Liver (tissue), 9 donors: ENCODE results near the gene GALNT10. TPM values are rescaled to one million over a fixed set of nuclear protein-coding genes. Genes with fewer than 3 reads are reported as not detected.

Experiments
- DNase-seq: peaks from one replicate; pipeline ENCODE4 v3.0.0-alpha.2; 2017; ENCODE audit warnings: low spot score
- H3K27ac ChIP-seq, 2 donors: one replicate each; pipeline ENCODE4 v1.7.0; 2013; ENCODE audit warnings: inconsistent platforms in 2 of 2, low read length in 2 of 2, control low read depth in 1 of 2, low read depth in 1 of 2, mild to moderate bottlenecking in 1 of 2
- H3K27me3 ChIP-seq, 4 donors: one replicate each; pipeline versions ENCODE4 v1.6.1 to v1.7.0; 2013; ENCODE audit warnings: low read length in 3 of 4, inconsistent platforms in 1 of 4, mild to moderate bottlenecking in 1 of 4, moderate library complexity in 1 of 4; ENCODE audit not compliant: control insufficient read depth in 4 of 4, insufficient read depth in 4 of 4
- H3K36me3 ChIP-seq, 4 donors: one replicate each; pipeline versions ENCODE4 v1.6.1 to v1.7.0; 2013; ENCODE audit warnings: low read length in 3 of 4, mild to moderate bottlenecking in 3 of 4, low read depth in 1 of 4, moderate library complexity in 1 of 4; ENCODE audit not compliant: control insufficient read depth in 4 of 4, insufficient read depth in 3 of 4
- H3K4me1 ChIP-seq, 4 donors: one replicate each; pipeline versions ENCODE4 v1.6.1 to v1.7.0; 2013; ENCODE audit warnings: low read length in 3 of 4, mild to moderate bottlenecking in 3 of 4, moderate library complexity in 1 of 4; ENCODE audit not compliant: control insufficient read depth in 4 of 4, insufficient read depth in 4 of 4
- H3K4me3 ChIP-seq, 3 donors: one replicate each; pipeline versions ENCODE4 v1.6.1 to v1.7.0; 2013; ENCODE audit warnings: low read length in 3 of 3, control low read depth in 1 of 3, low read depth in 1 of 3, mild to moderate bottlenecking in 1 of 3
- H3K9ac ChIP-seq, 2 donors: one replicate each; pipeline ENCODE4 v1.7.0; 2013; ENCODE audit warnings: low read length in 2 of 2, mild to moderate bottlenecking in 2 of 2, moderate library complexity in 2 of 2, control low read depth in 1 of 2, low read depth in 1 of 2
- H3K9me3 ChIP-seq, 4 donors: one replicate each; pipeline versions ENCODE4 v1.6.1 to v1.7.0; 2013; ENCODE audit warnings: low read length in 3 of 4; ENCODE audit not compliant: control insufficient read depth in 4 of 4
- ATF3 ChIP-seq: IDR thresholded peaks from 2 replicates; pipeline ENCODE4 v1.6.1; 2016; ENCODE audit warnings: antibody characterized with exemption
- CTCF ChIP-seq: fragments of 150-350 bp; IDR thresholded peaks from 2 replicates; pipeline ENCODE4 v1.5.1; 2017; ENCODE audit warnings: improper control_type of control experiment, low read depth, low read length; ENCODE audit not compliant: missing input control
- FOXA1 ChIP-seq: IDR thresholded peaks from 2 replicates; pipeline ENCODE4 v1.6.1; 2016; ENCODE audit warnings: antibody characterized with exemption
- GABPA ChIP-seq, 2 donors: IDR thresholded peaks in 1 of 2; conservative IDR thresholded peaks in 1 of 2; 2 replicates each; pipeline ENCODE4 v1.6.1; 2016; ENCODE audit warnings: antibody characterized with exemption in 2 of 2, mild to moderate bottlenecking in 1 of 2, moderate library complexity in 1 of 2
- HNF4A ChIP-seq, 2 donors: conservative IDR thresholded peaks; 2 replicates each; pipeline ENCODE4 v1.6.1; 2016; ENCODE audit warnings: antibody characterized with exemption in 2 of 2, mild to moderate bottlenecking in 2 of 2
- HNF4G ChIP-seq: IDR thresholded peaks from 2 replicates; pipeline ENCODE4 v1.6.1; 2016; ENCODE audit warnings: antibody characterized with exemption
- JUND ChIP-seq, 2 donors: IDR thresholded peaks; 2 replicates each; pipeline ENCODE4 v1.6.1; 2016; ENCODE audit warnings: antibody characterized with exemption in 2 of 2
- MAX ChIP-seq: IDR thresholded peaks from 2 replicates; pipeline ENCODE4 v1.6.1; 2016; ENCODE audit warnings: antibody characterized with exemption
- NR2F2 ChIP-seq: IDR thresholded peaks from 2 replicates; pipeline ENCODE4 v1.6.1; 2016; ENCODE audit warnings: antibody characterized with exemption
- RXRA ChIP-seq, 2 donors: IDR thresholded peaks; 2 replicates each; pipeline ENCODE4 v1.6.1; 2017 to 2018; ENCODE audit warnings: antibody characterized with exemption in 2 of 2, mild to moderate bottlenecking in 1 of 2
- TAF1 ChIP-seq: conservative IDR thresholded peaks from 2 replicates; pipeline ENCODE4 v1.6.1; 2016; ENCODE audit warnings: antibody characterized with exemption, mild to moderate bottlenecking
- YY1 ChIP-seq: IDR thresholded peaks from 2 replicates; pipeline ENCODE4 v1.6.1; 2016; ENCODE audit warnings: antibody characterized with exemption, mild to moderate bottlenecking
- ZBTB33 ChIP-seq: IDR thresholded peaks from 2 replicates; pipeline ENCODE4 v1.6.1; 2016; ENCODE audit warnings: antibody characterized with exemption
- WGBS: extraction: QIAGEN DNeasy Blood & Tissue Kit; methylation state at CpG from one replicate; pipeline ENCODE4 v1.1.7; 2013; 5-methylcytosine and 5-hydroxymethylcytosine counted together
- polyA plus RNA-seq, 2 donors: library from polyadenylated mRNA; stranded (reverse) in 1 of 2; unstranded in 1 of 2; fragments of 200-250 nt in 1 of 2; fragments of >200 nt in 1 of 2; fragmentation: Nextera tagmentation in 1 of 2; extraction: Ambion mirVana in 1 of 2; gene quantifications; one replicate each; pipeline versions ENCODE4 v1.2.1 to v1.2.3, GENCODE V29; 2013 to 2015
- total RNA-seq, 2 donors: library from RNA; depleted of rRNA; stranded (reverse); fragments of >200 nt; gene quantifications; one replicate each; pipeline ENCODE4 v1.2.3, GENCODE V29; 2014
- donor health status: healthy.
- donor health status: healthy.
- donor health status: healthy.
- donor health status: healthy.
- donor health status: healthy.

Gene GALNT10
- total and polyA plus RNA-seq, 4 donors: 1.1 to 17.8 (median 5.3) TPM

- WGBS: 93% methylated on average over 7 of the region's 7 CpGs
- Histone ChIP-seq H3K27me3 (no peaks in the 10 kb centered on the region), H3K4me3 (no peak overlapping the region), H3K9me3 (no peaks in the 10 kb centered on the region), H3K4me1 (no peaks in the 10 kb centered on the region), H3K36me3 (no peaks in the 10 kb centered on the region), H3K27ac (no peak overlapping the region), H3K9ac (no peak overlapping the region)
- DNase-seq: no peak
- no peak for TF ChIP-seq ZBTB33
- no peak for TF ChIP-seq TAF1
- TF ChIP-seq GABPA (IDR thresholded peaks at IDR 0.05 in 1 of 2, conservative IDR thresholded peaks at IDR 0.05 in 1 of 2): no peak
- no peak for TF ChIP-seq FOXA1
Observed at GRCh38 chr5:154236536-154237375, 46.2 kb downstream of the GALNT10 start.

- no peaks in the 10 kb centered on the region for H3K4me1 ChIP-seq
- H3K27ac ChIP-seq: no peak overlapping the region
Observed at GRCh38 chr5:154237376-154237743, 46.8 kb downstream of the GALNT10 start.

GRCh38 chr5:154237946-154238345, 47.4 kb downstream of the GALNT10 start:
- Histone ChIP-seq H3K27me3 (no peaks in the 10 kb centered on the region), H3K4me3 (no peak overlapping the region), H3K4me1 (no peaks in the 10 kb centered on the region), H3K36me3 (no peaks in the 10 kb centered on the region), H3K27ac (no peak overlapping the region), H3K9me3 (no peaks in the 10 kb centered on the region), H3K9ac (no peak overlapping the region)
- no peak for DNase-seq
- 82% methylated on average over 5 of the region's 5 CpGs for WGBS
- TF ChIP-seq TAF1: no peak
- TF ChIP-seq NR2F2: no peak
- no peak for TF ChIP-seq ZBTB33
- TF ChIP-seq GABPA (IDR thresholded peaks at IDR 0.05 in 1 of 2, conservative IDR thresholded peaks at IDR 0.05 in 1 of 2): no peak
- no peak for TF ChIP-seq RXRA (IDR thresholded peaks at IDR 0.05)
- no peak for TF ChIP-seq ATF3
- TF ChIP-seq CTCF: no peak
- no peak for TF ChIP-seq MAX
- no peak for TF ChIP-seq YY1
- TF ChIP-seq HNF4A (conservative IDR thresholded peaks at IDR 0.05): no peak
- TF ChIP-seq FOXA1: no peak

More at GRCh38 chr5:154237376-154237743, 46.8 kb downstream of the GALNT10 start:
- no peaks in the 10 kb centered on the region for H3K9me3 ChIP-seq
- no peaks in the 10 kb centered on the region for H3K27me3 ChIP-seq
- TF ChIP-seq JUND (IDR thresholded peaks at IDR 0.05) (no peak), NR2F2 (no peak), HNF4G (no peak)
- WGBS: 92% methylated on average over 5 of the region's 5 CpGs
- no peak for DNase-seq
- no peak overlapping the region for H3K9ac ChIP-seq
- no peaks in the 10 kb centered on the region for H3K36me3 ChIP-seq
- no peak overlapping the region for H3K4me3 ChIP-seq
